Activated naive CD4-positive, alpha-beta T cell treated with anti-CD3 and anti-CD28 coated beads, Interleukin-2, amount 50 U/mL, for 24 hours (primary cell): ENCODE measurements around the gene EPHA5.

Experiments
- H3K27ac Mint-ChIP-seq: one replicate; pipeline ENCODE4 v1.8.0; 2021; ENCODE audit warnings: mild to moderate bottlenecking, mixed read lengths
- H3K27me3 Mint-ChIP-seq: one replicate; pipeline ENCODE4 v1.8.0; 2021; ENCODE audit warnings: mixed read lengths
- H3K36me3 Mint-ChIP-seq: one replicate; pipeline ENCODE4 v1.8.0; 2021; ENCODE audit warnings: mixed read lengths
- H3K4me1 Mint-ChIP-seq: one replicate; pipeline ENCODE4 v1.8.0; 2021; ENCODE audit warnings: mixed read lengths
- H3K4me3 Mint-ChIP-seq: one replicate; pipeline ENCODE4 v1.8.0; 2021; ENCODE audit warnings: mild to moderate bottlenecking, mixed read lengths
- H3K9me3 Mint-ChIP-seq: one replicate; pipeline ENCODE4 v1.8.0; 2021; ENCODE audit warnings: mixed read lengths

EPHA5 gene

DNA sequence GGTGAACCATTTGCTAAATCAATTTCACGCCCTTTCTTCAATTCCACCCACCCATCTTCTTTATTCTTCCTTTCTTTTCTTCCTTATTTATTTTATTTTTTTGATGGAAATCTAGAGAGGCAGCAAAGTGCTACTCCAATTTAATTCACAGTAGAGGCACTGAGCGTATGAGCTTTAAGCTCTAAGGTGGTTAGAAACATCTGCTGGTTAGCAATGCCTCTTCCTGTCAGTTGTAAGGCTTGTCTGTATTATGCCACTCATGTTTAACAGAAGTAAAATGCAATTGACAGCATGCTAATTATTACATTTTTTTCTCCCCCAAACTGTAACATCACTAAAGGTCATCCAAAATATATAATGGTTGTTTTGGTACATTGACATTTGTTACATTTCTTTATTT is 103.8 kb downstream of the EPHA5 start:
- no peaks in the 10 kb centered on the region for H3K27me3 Mint-ChIP-seq
- no peak overlapping the region for H3K27ac Mint-ChIP-seq
- H3K9me3 Mint-ChIP-seq: peaks cover 6% of the 10 kb centered on the region
- no peak overlapping the region for H3K4me3 Mint-ChIP-seq
- no peaks in the 10 kb centered on the region for H3K36me3 Mint-ChIP-seq
- H3K4me1 Mint-ChIP-seq: no peaks in the 10 kb centered on the region

DNA sequence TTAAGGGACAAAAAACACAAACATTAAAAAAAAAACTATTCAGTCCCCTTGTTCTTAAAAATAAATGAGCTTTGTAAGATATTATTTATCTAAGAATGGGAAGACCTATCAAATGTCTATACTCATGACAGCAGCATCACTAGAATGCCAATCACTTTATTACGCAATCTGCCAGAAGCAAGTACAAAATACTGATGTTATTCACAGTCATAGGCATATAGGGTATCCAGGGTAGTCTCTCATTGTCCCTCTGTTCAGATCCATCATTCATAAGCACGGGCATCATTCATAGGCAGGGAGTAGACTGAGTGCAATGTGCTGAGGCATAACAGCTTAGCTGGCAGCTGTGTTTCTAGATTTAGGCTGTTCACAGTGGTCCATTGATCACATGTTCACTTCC is 109.1 kb downstream of the EPHA5 start:
- no peak overlapping the region for H3K27ac Mint-ChIP-seq
- no peaks in the 10 kb centered on the region for H3K9me3 Mint-ChIP-seq
- H3K36me3 Mint-ChIP-seq: no peaks in the 10 kb centered on the region
- H3K27me3 Mint-ChIP-seq: no peaks in the 10 kb centered on the region
- H3K4me3 Mint-ChIP-seq: no peak overlapping the region
- no peaks in the 10 kb centered on the region for H3K4me1 Mint-ChIP-seq

DNA sequence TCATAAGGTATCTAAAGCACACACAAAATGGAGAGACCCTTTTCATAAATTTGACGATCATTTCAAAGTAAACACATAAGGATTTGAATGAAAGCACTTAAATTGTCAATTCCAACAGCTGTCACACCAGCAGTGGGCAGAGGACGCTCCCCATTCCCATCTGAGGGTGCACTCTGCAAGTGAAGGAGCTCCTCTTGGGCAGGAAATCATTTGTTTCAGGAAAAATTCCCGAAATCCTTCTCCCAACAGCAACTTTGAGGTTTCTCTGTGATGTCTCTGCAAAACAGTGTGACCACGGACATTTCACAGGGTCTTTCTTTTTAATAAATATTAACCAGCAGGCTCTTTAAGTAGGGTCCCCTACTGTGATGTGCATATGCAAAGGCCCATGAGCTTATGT is 111.0 kb downstream of the EPHA5 start:
- Mint-ChIP-seq H3K36me3 (no peaks in the 10 kb centered on the region), H3K27me3 (no peaks in the 10 kb centered on the region), H3K4me3 (no peak overlapping the region), H3K27ac (no peak overlapping the region), H3K9me3 (no peaks in the 10 kb centered on the region), H3K4me1 (no peaks in the 10 kb centered on the region)

DNA sequence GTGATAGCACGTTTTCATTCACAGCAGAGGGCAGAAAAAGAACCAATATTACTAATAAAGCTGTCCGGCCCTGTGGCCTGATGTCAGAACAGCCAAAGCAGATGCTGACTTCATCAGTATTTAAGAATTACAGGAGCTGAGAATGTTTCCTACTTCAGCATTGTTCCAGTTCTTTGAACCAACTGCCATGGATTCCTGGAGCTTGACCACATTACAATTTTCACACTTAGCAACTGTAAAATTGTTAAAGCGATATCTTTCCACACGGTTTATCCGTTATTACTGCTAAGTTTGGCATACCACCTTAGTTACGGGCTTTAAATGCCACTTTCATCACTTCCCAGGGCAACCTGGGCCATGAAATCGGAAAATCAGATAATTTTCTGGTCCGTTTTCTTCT is 118.2 kb downstream of the EPHA5 start:
- Mint-ChIP-seq H3K4me1 (no peaks in the 10 kb centered on the region), H3K4me3 (no peak overlapping the region), H3K9me3 (peaks cover 7% of the 10 kb centered on the region), H3K27ac (no peak overlapping the region), H3K27me3 (no peaks in the 10 kb centered on the region), H3K36me3 (no peaks in the 10 kb centered on the region)

DNA sequence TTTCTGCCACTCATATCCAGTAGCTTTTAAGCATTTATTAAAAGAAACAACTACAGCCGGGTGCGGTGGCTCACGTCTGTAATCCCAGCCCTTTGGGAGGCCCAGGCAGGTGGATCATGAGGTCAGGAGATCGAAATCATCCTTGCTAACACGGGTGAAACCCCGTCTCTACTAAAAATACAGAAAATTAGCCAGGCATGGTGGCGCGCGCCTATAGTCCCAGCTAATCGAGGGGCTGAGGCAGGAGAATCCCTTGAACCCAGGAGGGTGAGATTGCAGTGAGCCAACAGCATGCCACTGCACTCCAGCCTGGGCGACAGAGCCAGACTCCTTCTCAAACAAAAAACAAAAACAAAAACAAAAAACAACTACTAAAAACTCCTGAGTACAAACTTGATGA is 119.8 kb downstream of the EPHA5 start:
- peaks cover 10% of the 10 kb centered on the region for H3K9me3 Mint-ChIP-seq
- no peak overlapping the region for H3K4me3 Mint-ChIP-seq
- H3K4me1 Mint-ChIP-seq: no peaks in the 10 kb centered on the region
- H3K36me3 Mint-ChIP-seq: no peaks in the 10 kb centered on the region
- no peaks in the 10 kb centered on the region for H3K27me3 Mint-ChIP-seq
- no peak overlapping the region for H3K27ac Mint-ChIP-seq

DNA sequence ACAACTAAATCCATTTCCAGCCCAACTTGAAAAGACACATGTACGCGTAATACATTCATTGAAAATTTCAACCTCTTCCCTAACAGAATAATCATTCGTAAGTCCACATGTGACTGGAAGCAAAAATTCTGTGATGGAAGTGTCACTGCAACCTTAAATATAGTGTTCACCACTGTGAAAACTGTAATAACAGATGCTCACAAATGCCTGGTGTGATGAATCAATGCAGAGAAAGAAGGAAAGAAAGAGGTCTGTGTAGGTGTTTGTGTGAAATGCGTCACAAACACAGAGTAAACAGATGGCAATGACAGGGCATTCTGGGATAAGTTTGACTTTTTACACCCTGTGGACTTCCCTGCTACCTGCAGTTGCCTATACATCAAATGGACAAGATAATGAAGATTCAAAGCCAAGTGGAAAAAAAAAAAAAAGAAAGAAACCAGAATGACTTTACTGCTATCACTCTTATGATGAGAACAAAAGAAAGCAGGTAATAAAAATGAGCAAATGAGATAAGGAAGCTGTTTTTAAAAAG is 123.3 kb downstream of the EPHA5 start:
- Mint-ChIP-seq H3K36me3 (no peaks in the 10 kb centered on the region), H3K9me3 (peaks cover 13% of the 10 kb centered on the region), H3K27ac (no peak overlapping the region), H3K4me3 (no peak overlapping the region), H3K4me1 (no peaks in the 10 kb centered on the region), H3K27me3 (no peaks in the 10 kb centered on the region)

DNA sequence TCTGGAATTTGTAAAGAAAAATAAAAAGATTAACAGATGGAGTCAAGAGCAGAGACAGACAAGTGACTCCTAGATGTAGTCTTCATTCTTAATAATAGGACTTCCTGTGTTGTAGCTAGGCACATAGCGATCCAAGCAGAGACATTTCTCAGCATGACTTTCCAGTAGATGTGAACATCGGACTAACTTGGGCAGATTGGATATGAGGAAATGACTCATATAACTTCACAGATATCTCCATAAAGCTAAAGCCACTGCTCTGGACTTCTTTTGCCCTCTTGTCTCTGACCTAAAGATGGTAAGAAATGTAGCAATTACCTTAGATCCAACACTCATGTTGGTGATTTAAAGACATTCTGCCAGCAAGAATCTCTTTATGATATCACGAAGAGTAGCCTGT is 131.7 kb downstream of the EPHA5 start:
- no peak overlapping the region for H3K4me3 Mint-ChIP-seq
- no peaks in the 10 kb centered on the region for H3K4me1 Mint-ChIP-seq
- peaks cover 12% of the 10 kb centered on the region for H3K9me3 Mint-ChIP-seq
- no peaks in the 10 kb centered on the region for H3K27me3 Mint-ChIP-seq
- H3K36me3 Mint-ChIP-seq: no peaks in the 10 kb centered on the region
- H3K27ac Mint-ChIP-seq: no peak overlapping the region

DNA sequence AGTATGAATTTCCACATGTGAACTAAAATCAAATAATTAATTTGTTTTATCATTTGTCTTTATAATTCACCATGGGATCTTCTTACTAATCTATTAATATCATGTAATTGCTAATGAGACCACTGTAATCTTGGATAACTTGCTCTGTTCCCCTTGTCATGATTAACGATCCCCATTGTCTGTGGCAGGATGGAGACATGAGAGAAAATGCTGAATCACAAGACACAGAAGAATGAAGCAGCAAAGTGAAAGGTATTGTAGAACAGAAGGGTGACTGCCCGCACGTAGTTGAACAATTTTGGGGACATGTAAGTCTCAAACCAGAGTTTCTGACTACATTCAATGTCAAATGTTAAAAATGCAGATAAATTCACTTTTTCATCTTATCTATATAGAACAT is 135.2 kb downstream of the EPHA5 start:
- Mint-ChIP-seq H3K27me3 (no peaks in the 10 kb centered on the region), H3K4me3 (no peak overlapping the region), H3K27ac (no peak overlapping the region), H3K9me3 (peaks cover 12% of the 10 kb centered on the region), H3K36me3 (no peaks in the 10 kb centered on the region), H3K4me1 (no peaks in the 10 kb centered on the region)

DNA sequence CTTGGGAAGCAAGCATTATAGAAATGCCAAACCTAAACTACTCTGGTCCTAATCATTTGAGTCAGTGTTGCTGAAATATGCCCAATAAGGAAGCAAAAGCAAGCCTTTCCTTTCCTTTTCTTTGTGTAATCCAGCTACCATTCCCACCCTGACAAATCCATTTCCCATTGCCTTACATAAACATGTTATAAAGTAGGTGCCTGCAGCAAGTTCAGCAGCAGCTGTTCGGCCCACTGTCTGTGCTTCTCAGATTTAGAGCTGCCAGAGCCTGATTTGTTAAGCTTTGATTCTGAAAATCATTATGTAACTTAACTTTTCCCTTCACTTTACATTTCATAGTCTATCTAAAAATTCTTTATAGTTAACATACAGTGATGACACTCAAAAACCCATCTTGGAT is 148.6 kb downstream of the EPHA5 start:
- Mint-ChIP-seq H3K9me3 (peaks cover 4% of the 10 kb centered on the region), H3K4me1 (no peaks in the 10 kb centered on the region), H3K36me3 (no peaks in the 10 kb centered on the region), H3K27ac (no peak overlapping the region), H3K27me3 (no peaks in the 10 kb centered on the region), H3K4me3 (no peak overlapping the region)

DNA sequence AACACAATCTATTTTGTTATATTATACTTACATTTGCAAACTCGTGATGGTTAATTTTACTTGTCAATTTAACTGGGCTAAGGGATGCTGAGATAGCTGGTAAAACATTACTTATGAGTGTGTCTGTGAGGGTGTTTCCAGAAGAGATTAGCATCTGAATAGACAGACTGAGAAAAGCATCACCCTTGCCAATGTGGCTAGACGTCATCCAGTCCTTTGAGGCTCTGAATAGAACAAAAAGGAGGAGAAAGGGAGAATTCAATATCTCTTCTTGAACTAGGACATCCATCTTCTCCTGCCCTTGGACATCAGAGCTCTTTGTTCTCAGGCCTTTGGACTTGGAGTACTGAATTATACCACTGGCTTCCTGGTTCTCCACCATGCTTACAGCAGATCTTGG is 154.6 kb downstream of the EPHA5 start:
- Mint-ChIP-seq H3K4me1 (no peaks in the 10 kb centered on the region), H3K36me3 (no peaks in the 10 kb centered on the region), H3K4me3 (no peak overlapping the region), H3K9me3 (no peaks in the 10 kb centered on the region), H3K27ac (no peak overlapping the region), H3K27me3 (no peaks in the 10 kb centered on the region)

DNA sequence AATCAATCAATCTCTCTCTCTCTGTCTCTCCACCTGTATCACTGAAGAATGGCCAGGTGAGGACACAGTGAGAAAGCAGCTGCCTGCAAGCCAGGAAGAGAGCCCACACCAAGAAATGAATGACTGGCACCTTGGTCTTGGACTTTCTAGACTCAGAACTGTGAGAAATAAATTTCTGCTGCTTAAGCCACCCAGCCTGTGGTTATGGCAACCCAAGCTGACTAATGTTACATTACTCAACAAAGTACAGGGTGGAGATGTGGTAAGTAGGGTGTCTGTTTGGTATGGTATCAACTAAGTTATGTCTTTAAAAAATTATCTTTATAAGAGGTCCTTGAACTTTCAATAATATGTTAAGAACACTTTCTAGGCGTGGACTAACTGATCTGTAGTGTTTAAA is 159.3 kb downstream of the EPHA5 start:
- no peak overlapping the region for H3K27ac Mint-ChIP-seq
- H3K36me3 Mint-ChIP-seq: no peaks in the 10 kb centered on the region
- no peaks in the 10 kb centered on the region for H3K27me3 Mint-ChIP-seq
- H3K4me1 Mint-ChIP-seq: no peaks in the 10 kb centered on the region
- H3K9me3 Mint-ChIP-seq: no peaks in the 10 kb centered on the region
- H3K4me3 Mint-ChIP-seq: no peak overlapping the region

DNA sequence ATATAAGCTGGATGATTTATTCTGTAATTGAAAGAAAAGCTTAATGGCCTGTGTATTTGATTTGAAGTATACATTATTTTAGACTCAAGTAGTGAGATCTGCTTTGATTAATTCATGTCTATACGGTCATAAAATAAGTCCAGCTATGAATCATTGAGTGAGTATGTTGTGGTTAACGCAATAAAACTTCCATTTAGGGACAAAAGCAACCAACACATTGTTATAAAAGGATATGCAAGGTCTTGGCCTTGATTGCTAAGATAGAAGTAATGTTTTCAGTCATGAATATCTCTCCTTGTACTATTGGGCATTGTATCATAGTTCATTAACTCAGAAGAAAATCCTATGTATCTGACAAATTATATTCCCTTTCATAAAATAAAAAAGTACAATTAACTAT is 162.1 kb downstream of the EPHA5 start:
- no peak overlapping the region for H3K27ac Mint-ChIP-seq
- no peaks in the 10 kb centered on the region for H3K4me1 Mint-ChIP-seq
- H3K4me3 Mint-ChIP-seq: no peak overlapping the region
- H3K36me3 Mint-ChIP-seq: no peaks in the 10 kb centered on the region
- no peaks in the 10 kb centered on the region for H3K27me3 Mint-ChIP-seq
- H3K9me3 Mint-ChIP-seq: no peaks in the 10 kb centered on the region

DNA sequence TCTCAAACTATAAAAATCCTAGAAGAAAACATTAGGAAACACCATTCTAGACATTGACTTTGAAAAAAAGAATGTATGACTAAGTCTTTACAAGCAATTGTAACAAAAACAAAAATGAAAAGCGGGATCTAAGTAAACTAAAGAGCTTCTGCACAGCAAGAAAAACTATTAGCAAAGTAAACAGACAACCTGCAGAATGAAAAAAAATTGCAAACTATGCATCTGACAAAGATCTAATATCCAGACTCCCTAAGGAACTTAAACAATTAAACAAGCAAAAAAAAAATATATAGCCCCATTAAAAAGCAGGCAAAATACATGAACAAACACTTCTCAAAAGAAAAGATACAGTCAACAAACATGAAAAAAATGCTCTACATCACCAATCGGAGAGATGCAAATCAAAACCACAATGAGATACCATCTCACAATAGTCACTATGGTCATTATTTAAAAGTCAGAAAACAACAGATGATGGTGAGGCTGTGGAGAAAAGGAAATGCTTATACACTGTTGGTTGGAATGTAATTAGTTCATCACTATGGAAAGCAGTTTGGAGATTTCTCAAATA is 168.1 kb downstream of the EPHA5 start:
- no peak overlapping the region for H3K27ac Mint-ChIP-seq
- no peaks in the 10 kb centered on the region for H3K36me3 Mint-ChIP-seq
- no peak overlapping the region for H3K4me3 Mint-ChIP-seq
- H3K9me3 Mint-ChIP-seq: peaks cover 4% of the 10 kb centered on the region
- H3K4me1 Mint-ChIP-seq: no peaks in the 10 kb centered on the region
- H3K27me3 Mint-ChIP-seq: no peaks in the 10 kb centered on the region

DNA sequence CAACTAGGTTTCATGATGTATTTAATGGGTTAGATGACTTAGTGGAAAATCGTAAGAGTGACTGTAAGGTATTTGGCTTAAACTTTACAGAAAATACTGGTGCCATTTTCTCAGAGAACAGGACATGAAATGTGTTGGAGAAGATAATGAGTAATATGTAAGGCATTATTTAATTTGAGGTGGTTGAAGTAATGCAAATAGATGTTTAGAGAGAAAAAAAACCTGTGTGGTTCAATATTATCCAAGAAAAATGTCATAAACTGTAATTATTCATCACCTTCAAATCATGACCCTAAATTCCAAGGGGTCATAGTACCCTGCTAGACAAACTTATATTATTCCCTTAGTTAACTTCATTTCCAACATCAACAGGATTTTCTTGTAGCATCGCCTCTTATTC is 171.7 kb downstream of the EPHA5 start:
- Mint-ChIP-seq H3K36me3 (no peaks in the 10 kb centered on the region), H3K9me3 (peaks cover 4% of the 10 kb centered on the region), H3K27me3 (no peaks in the 10 kb centered on the region), H3K4me1 (no peaks in the 10 kb centered on the region), H3K4me3 (no peak overlapping the region), H3K27ac (no peak overlapping the region)

DNA sequence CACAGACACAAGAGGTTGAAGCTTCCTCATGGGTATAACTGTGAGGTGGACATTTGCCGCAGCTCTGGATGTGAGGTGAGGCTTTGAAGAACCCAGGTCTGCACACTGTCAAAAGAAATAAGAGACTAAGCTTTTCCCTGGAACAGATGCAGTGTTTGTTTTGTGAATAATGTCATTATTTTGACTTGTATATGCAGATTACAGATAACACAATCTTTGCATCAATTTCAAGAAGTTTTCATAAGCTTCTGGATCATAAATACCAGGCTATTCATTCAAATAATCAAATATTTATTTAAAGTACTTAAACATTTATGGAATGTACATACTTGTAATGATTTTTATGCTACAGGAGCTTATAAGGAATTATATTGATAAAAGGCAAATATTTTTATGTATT is 174.8 kb downstream of the EPHA5 start:
- H3K36me3 Mint-ChIP-seq: no peaks in the 10 kb centered on the region
- no peaks in the 10 kb centered on the region for H3K4me1 Mint-ChIP-seq
- H3K4me3 Mint-ChIP-seq: no peak overlapping the region
- no peaks in the 10 kb centered on the region for H3K27me3 Mint-ChIP-seq
- no peak overlapping the region for H3K27ac Mint-ChIP-seq
- no peaks in the 10 kb centered on the region for H3K9me3 Mint-ChIP-seq

DNA sequence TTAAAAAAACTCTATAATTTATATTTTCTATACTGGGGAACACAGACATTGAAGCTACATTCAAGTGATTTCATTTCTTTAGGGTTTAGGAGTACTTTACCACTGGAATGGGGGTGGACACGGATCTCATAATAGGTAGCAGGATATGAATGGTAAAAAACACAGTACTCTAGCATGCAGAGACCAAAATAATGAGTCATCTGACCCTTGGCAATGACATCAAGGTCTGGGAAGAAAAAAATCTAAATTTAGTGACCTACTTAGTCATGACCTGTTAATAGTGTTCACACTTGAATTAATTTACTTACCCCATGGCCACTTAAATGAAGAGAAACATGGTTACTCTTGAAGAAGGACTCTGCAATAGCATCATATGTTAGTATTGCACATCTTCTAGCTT is 187.9 kb downstream of the EPHA5 start:
- Mint-ChIP-seq H3K9me3 (peaks cover 5% of the 10 kb centered on the region), H3K27ac (no peak overlapping the region), H3K4me3 (no peak overlapping the region), H3K27me3 (no peaks in the 10 kb centered on the region), H3K4me1 (no peaks in the 10 kb centered on the region), H3K36me3 (no peaks in the 10 kb centered on the region)

DNA sequence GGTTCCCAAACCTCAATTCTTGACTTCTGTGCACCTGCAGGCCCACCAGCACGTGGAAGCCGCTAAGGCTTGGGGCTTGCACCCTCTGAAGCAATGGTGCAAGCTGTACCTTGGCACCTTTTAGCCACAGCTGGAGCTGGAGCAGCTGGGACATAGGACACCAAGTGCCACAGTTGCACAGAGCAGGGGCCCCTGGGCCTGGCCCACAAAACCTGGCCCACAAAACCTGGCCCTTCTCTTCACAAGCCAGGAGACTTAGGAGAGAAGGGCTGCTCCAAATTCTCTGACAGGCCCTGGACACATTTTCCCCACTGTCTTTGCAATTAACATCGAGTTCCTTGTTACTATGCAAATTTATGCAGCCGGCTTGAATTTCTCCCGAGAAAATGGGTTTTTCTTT is 197.8 kb downstream of the EPHA5 start:
- Mint-ChIP-seq H3K27ac (no peak overlapping the region), H3K4me3 (no peak overlapping the region), H3K27me3 (no peaks in the 10 kb centered on the region), H3K4me1 (no peaks in the 10 kb centered on the region), H3K36me3 (no peaks in the 10 kb centered on the region), H3K9me3 (peaks cover 7% of the 10 kb centered on the region)
